ENCODE data around the gene CCDC146. TPM values are rescaled to one million over a fixed set of nuclear protein-coding genes. Genes with fewer than 3 reads are reported as not detected.

The CCDC146 gene
- polyA plus RNA-seq, 3 donors = 0.08 to 7.2 (median 0.40) TPM

DNA sequence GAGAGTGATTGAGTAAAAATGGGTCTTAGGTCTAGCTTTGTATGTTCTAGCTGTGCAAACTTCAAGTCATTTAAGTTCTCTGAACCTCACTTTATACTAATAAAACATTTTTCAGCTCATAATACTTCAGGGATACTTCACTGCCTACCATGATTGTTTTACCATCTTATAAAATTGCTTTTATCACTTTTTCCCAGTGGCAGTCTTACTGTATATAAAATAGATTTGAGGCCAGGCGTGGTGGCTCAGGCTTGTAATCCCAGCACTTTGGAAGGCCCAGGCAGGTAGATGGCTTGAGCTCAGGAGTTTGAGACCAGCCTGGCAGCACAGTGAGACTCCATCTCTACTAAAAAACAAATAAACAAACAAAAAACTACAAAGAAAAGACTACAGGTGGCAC lies 59.8 kb downstream of the CCDC146 start:
- no peaks in the 10 kb centered on the region for H3K36me3 ChIP-seq (replicated peaks in 1 of 2; ENCODE audit: control insufficient read depth in 1 of 2, insufficient read depth in 2 of 2, low read length in 2 of 2)
- H3K9ac ChIP-seq (ENCODE audit: insufficient read depth, low read length, poor library complexity, severe bottlenecking) = no peak overlapping the region
- H3K9me3 ChIP-seq (replicated peaks in 1 of 2; ENCODE audit: control insufficient read depth in 1 of 2, insufficient read depth in 1 of 2, low read length in 2 of 2) = no peaks in the 10 kb centered on the region
- TF ChIP-seq, protein P1, sequence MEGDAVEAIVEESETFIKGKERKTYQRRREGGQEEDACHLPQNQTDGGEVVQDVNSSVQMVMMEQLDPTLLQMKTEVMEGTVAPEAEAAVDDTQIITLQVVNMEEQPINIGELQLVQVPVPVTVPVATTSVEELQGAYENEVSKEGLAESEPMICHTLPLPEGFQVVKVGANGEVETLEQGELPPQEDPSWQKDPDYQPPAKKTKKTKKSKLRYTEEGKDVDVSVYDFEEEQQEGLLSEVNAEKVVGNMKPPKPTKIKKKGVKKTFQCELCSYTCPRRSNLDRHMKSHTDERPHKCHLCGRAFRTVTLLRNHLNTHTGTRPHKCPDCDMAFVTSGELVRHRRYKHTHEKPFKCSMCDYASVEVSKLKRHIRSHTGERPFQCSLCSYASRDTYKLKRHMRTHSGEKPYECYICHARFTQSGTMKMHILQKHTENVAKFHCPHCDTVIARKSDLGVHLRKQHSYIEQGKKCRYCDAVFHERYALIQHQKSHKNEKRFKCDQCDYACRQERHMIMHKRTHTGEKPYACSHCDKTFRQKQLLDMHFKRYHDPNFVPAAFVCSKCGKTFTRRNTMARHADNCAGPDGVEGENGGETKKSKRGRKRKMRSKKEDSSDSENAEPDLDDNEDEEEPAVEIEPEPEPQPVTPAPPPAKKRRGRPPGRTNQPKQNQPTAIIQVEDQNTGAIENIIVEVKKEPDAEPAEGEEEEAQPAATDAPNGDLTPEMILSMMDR (IDR thresholded peaks at IDR 0.05) = no peak
- Mint-ChIP-seq H3K36me3 (peaks cover 5% of the 10 kb centered on the region in 2 donors), H3K4me3 (no peak overlapping the region), H3K9me3 (peaks cover 0 to 5% (median 4%) of the 10 kb centered on the region in 7 donors), H3K4me1 (peaks cover 49% of the 10 kb centered on the region), H3K27me3 (ENCODE audit: low read depth in 3 of 3) (peaks cover 0 to 2% (median 0%) of the 10 kb centered on the region in 3 donors), H3K27ac (peak overlapping the region in 5 of 7 donors; percentile 19 to 63 (median 50))
- peak overlapping the region; percentile 44 for H2AFZ ChIP-seq (ENCODE audit: insufficient read depth, low read depth, low read length, poor library complexity, severe bottlenecking)
- peak overlapping the region in 1 of 3 experiments; percentile 42 for H3K4me3 ChIP-seq (replicated peaks in 1 of 3; ENCODE audit: low read depth in 2 of 3, low read length in 3 of 3)
- no CpG with 5 or more reads among the region's 1 CpG for WGBS (ENCODE audit: insufficient coverage)
- H3K27me3 ChIP-seq (ENCODE audit: control insufficient read depth in 2 of 2, insufficient read depth in 2 of 2, low read length in 2 of 2) = no peaks in the 10 kb centered on the region
- peak overlapping the region in 1 of 2 donors; percentile 42 for H3K27ac ChIP-seq (ENCODE audit: low read depth in 1 of 2, low read length in 2 of 2)
- no peak overlapping the region for H3K4me2 ChIP-seq (replicated peaks; ENCODE audit: extremely low read depth, low read length, poor library complexity, severe bottlenecking)
- intact Hi-C loops (cut with micrococcal nuclease) = no loop called here
- no peak for DNase-seq
- no peaks in the 10 kb centered on the region for H4K20me1 ChIP-seq (ENCODE audit: insufficient read depth, low read length)
- H3K79me2 ChIP-seq (ENCODE audit: insufficient read depth, low read length) = no peaks in the 10 kb centered on the region
- H3K4me1 ChIP-seq (ENCODE audit: control insufficient read depth in 1 of 2, insufficient read depth in 2 of 2, low read length in 2 of 2) = peaks cover 45 to 54% of the 10 kb centered on the region in 2 donors

DNA sequence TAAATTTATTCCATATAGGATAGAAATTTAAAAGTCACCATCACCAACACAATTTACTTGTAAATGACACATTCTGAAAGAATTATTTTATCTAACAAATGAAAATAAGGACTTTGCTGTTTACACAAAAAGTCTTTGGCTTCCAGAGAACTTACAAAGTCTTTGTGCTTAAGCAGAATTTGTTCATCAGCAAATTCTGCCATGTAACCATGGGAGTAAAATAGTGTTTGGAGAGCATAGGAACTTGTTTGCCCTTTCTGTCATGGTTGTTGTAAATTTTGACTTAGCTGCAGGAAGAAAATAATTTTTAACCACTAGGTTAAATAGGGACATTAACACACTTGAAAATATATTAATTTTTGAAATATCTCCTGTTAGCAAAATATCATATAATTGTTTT lies 62.0 kb downstream of the CCDC146 start:
- peaks cover 0 to 5% (median 4%) of the 10 kb centered on the region in 7 donors for H3K9me3 Mint-ChIP-seq
- Histone ChIP-seq H2AFZ (ENCODE audit: insufficient read depth, low read depth, low read length, poor library complexity, severe bottlenecking) (no peak overlapping the region), H3K4me1 (ENCODE audit: control insufficient read depth in 1 of 2, insufficient read depth in 2 of 2, low read length in 2 of 2) (peaks cover 67 to 76% of the 10 kb centered on the region in 2 donors), H3K27ac (ENCODE audit: low read depth in 1 of 2, low read length in 2 of 2) (peak overlapping the region in 1 of 2 donors; percentile 42), H3K9me3 (replicated peaks in 1 of 2; ENCODE audit: control insufficient read depth in 1 of 2, insufficient read depth in 1 of 2, low read length in 2 of 2) (no peaks in the 10 kb centered on the region), H3K4me3 (replicated peaks in 1 of 3; ENCODE audit: low read depth in 2 of 3, low read length in 3 of 3) (no peak overlapping the region), H3K36me3 (replicated peaks in 1 of 2; ENCODE audit: control insufficient read depth in 1 of 2, insufficient read depth in 2 of 2, low read length in 2 of 2) (no peaks in the 10 kb centered on the region), H3K79me2 (ENCODE audit: insufficient read depth, low read length) (peaks cover 7% of the 10 kb centered on the region), H3K9ac (ENCODE audit: insufficient read depth, low read length, poor library complexity, severe bottlenecking) (no peak overlapping the region), H4K20me1 (ENCODE audit: insufficient read depth, low read length) (no peaks in the 10 kb centered on the region), H3K4me2 (replicated peaks; ENCODE audit: extremely low read depth, low read length, poor library complexity, severe bottlenecking) (no peak overlapping the region), H3K27me3 (ENCODE audit: control insufficient read depth in 2 of 2, insufficient read depth in 2 of 2, low read length in 2 of 2) (no peaks in the 10 kb centered on the region)
- peaks cover 71% of the 10 kb centered on the region for H3K4me1 Mint-ChIP-seq
- DNase-seq = no peak
- TF ChIP-seq, protein P1 (IDR thresholded peaks at IDR 0.05) = no peak
- H3K27me3 Mint-ChIP-seq (ENCODE audit: low read depth in 3 of 3) = peaks cover 0 to 2% (median 0%) of the 10 kb centered on the region in 3 donors
- no peak overlapping the region for H3K4me3 Mint-ChIP-seq
- peaks cover 5% of the 10 kb centered on the region in 2 donors for H3K36me3 Mint-ChIP-seq
- intact Hi-C loops (cut with micrococcal nuclease) = no loop called here
- H3K27ac Mint-ChIP-seq = no peak overlapping the region
